Fibroblast of lung (primary cell): ENCODE measurements around the gene KRT4. TPM values are rescaled to one million over a fixed set of nuclear protein-coding genes. Genes with fewer than 3 reads are reported as not detected.

Experiments used
- DNase-seq, 2 donors: peaks; one replicate each; pipeline versions ENCODE4 v3.0.0 to v3.0.0-alpha.2; 2010; ENCODE audit warnings: low read depth in 2 of 2
- H2AFZ ChIP-seq: 2 replicates; pipeline ENCODE4 v1.5.1; 2012; ENCODE audit warnings: low read length, control low read depth, inconsistent platforms
- H3K27ac ChIP-seq: 2 replicates; pipeline ENCODE4 v1.5.1; 2011; ENCODE audit warnings: low read length, control low read depth; ENCODE audit not compliant: insufficient read depth
- H3K27me3 ChIP-seq: 2 replicates; pipeline ENCODE4 v1.5.1; 2011; ENCODE audit warnings: mild to moderate bottlenecking, low read length; ENCODE audit not compliant: control insufficient read depth, insufficient read depth
- H3K36me3 ChIP-seq: 2 replicates; pipeline ENCODE4 v1.5.1; 2011; ENCODE audit warnings: low read length; ENCODE audit not compliant: control insufficient read depth, insufficient read depth
- H3K4me1 ChIP-seq: 2 replicates; pipeline ENCODE4 v1.5.1; 2011; ENCODE audit warnings: low read length; ENCODE audit not compliant: control insufficient read depth, insufficient read depth; ENCODE audit errors: extremely low read depth
- H3K4me2 ChIP-seq: 2 replicates; pipeline ENCODE4 v1.5.1; 2011; ENCODE audit warnings: low read length, control low read depth; ENCODE audit not compliant: insufficient read depth; ENCODE audit errors: extremely low read depth
- H3K4me3 ChIP-seq, 4 experiments: fragments of 200-600 bp in 1 of 4; sonication (generic) in 1 of 4; replicated peaks in 1 of 4; 2 replicates each; pipeline ENCODE4 v1.5.1; 2011 to 2016; ENCODE audit warnings: low read length in 4 of 4, low read depth in 3 of 4, mild to moderate bottlenecking in 3 of 4, control low read depth in 2 of 4, inconsistent platforms in 1 of 4, mixed read lengths in 1 of 4; ENCODE audit not compliant: insufficient read depth in 1 of 4; ENCODE audit errors: control extremely low read depth in 1 of 4
- H3K79me2 ChIP-seq: 2 replicates; pipeline ENCODE4 v1.5.1; 2012; ENCODE audit warnings: mild to moderate bottlenecking, low read length, inconsistent platforms; ENCODE audit not compliant: control insufficient read depth, insufficient read depth
- H3K9ac ChIP-seq: 2 replicates; pipeline ENCODE4 v1.5.1; 2011; ENCODE audit warnings: mild to moderate bottlenecking, low read length, control low read depth; ENCODE audit not compliant: insufficient read depth
- H3K9me3 ChIP-seq: 2 replicates; pipeline ENCODE4 v1.5.1; 2012; ENCODE audit warnings: low read depth, low read length; ENCODE audit not compliant: control insufficient read depth, insufficient read depth
- H4K20me1 ChIP-seq: 2 replicates; pipeline ENCODE4 v1.5.1; 2011; ENCODE audit warnings: low read length; ENCODE audit not compliant: control insufficient read depth, insufficient read depth; ENCODE audit errors: extremely low read depth
- CTCF ChIP-seq, 2 donors: IDR thresholded peaks in 1 of 2; conservative IDR thresholded peaks in 1 of 2; 1 replicate in 1 of 2; 2 replicates in 1 of 2; pipeline ENCODE4 v1.5.1; 2011 to 2012; ENCODE audit warnings: low read length in 2 of 2, control low read depth in 1 of 2, inconsistent platforms in 1 of 2, low read depth in 1 of 2, mild to moderate bottlenecking in 1 of 2
- EZH2 ChIP-seq: IDR thresholded peaks from 2 replicates; pipeline ENCODE4 v1.5.1; 2012; ENCODE audit warnings: low read length, control low read depth, mild to moderate bottlenecking; ENCODE audit errors: missing control alignments
- polyA plus RNA-seq, 2 donors: library from polyadenylated mRNA; depleted of rRNA in 1 of 2; stranded (reverse) in 1 of 2; unstranded in 1 of 2; fragments of >200 nt; gene quantifications; 2 replicates each; pipeline ENCODE4 v1.2.1, GENCODE V29; 2011 to 2012; ENCODE audit warnings: missing spikeins in 1 of 2
- total RNA-seq: library from RNA; depleted of rRNA; stranded (reverse); fragments of >200 nt; gene quantifications from 2 replicates; pipeline ENCODE4 v1.2.1, GENCODE V29; 2014

KRT4 gene
- total and polyA plus RNA-seq, 2 donors (not counting 1 experiment from before 2014, with no cell fraction given), result under 0.01 to 0.23 TPM

- Histone ChIP-seq H3K79me2 (no peaks in the 10 kb centered on the region), H3K4me1 (no peaks in the 10 kb centered on the region), H3K4me2 (no peak overlapping the region), H4K20me1 (no peaks in the 10 kb centered on the region), H3K9me3 (no peaks in the 10 kb centered on the region), H3K36me3 (no peaks in the 10 kb centered on the region), H2AFZ (no peak overlapping the region), H3K4me3 (no peak overlapping the region), H3K27ac (no peak overlapping the region), H3K27me3 (peaks cover 4% of the 10 kb centered on the region), H3K9ac (no peak overlapping the region)
- TF ChIP-seq EZH2 (no peak), CTCF (conservative IDR thresholded peaks at IDR 0.05 in 1 of 2, IDR thresholded peaks at IDR 0.05 in 1 of 2; ENCODE audit: low read depth in 1 of 2, low read length in 2 of 2) (no peak)
- DNase-seq, result no peak
Observed at GRCh38 chr12:52805000-52805399, 8.9 kb downstream of the KRT4 start.

DNA sequence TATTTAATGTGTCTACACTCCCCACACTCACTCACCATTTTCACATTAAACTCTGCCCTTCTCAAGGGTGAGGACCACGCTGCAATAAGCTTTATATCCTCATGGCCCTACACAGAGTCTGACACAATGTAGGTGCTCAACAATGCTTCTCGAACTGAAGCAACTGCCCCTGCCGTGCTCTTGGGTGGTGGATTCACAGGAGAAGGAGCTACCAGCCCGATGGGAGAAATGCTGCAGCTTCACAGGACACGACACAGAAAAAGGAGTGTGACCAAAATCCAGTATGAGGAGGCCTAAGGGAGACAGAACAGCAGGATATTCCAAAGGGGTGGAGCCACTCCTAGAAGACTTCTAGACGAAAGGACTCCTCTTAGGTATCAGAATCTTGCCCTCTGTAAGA lies 11.5 kb downstream of the KRT4 start:
- Histone ChIP-seq H3K9ac (no peak overlapping the region), H3K27me3 (no peaks in the 10 kb centered on the region), H3K4me1 (no peaks in the 10 kb centered on the region), H3K27ac (no peak overlapping the region), H3K79me2 (no peaks in the 10 kb centered on the region), H3K9me3 (no peaks in the 10 kb centered on the region), H4K20me1 (no peaks in the 10 kb centered on the region), H2AFZ (no peak overlapping the region), H3K36me3 (no peaks in the 10 kb centered on the region), H3K4me2 (no peak overlapping the region), H3K4me3 (no peak overlapping the region)
- TF ChIP-seq EZH2 (no peak), CTCF (conservative IDR thresholded peaks at IDR 0.05 in 1 of 2, IDR thresholded peaks at IDR 0.05 in 1 of 2; ENCODE audit: low read depth in 1 of 2, low read length in 2 of 2) (no peak)
- DNase-seq, result no peak

GRCh38 chr12:52801773-52802172 lies 12.1 kb downstream of the KRT4 start:
- Histone ChIP-seq H3K27ac (no peak overlapping the region), H3K4me2 (no peak overlapping the region), H3K36me3 (no peaks in the 10 kb centered on the region), H2AFZ (no peak overlapping the region), H3K4me3 (no peak overlapping the region), H3K27me3 (no peaks in the 10 kb centered on the region), H3K9ac (no peak overlapping the region), H3K4me1 (no peaks in the 10 kb centered on the region), H3K79me2 (no peaks in the 10 kb centered on the region), H3K9me3 (no peaks in the 10 kb centered on the region), H4K20me1 (no peaks in the 10 kb centered on the region)
- no peak for DNase-seq
- TF ChIP-seq CTCF (conservative IDR thresholded peaks at IDR 0.05 in 1 of 2, IDR thresholded peaks at IDR 0.05 in 1 of 2; ENCODE audit: low read depth in 1 of 2, low read length in 2 of 2) (no peak), EZH2 (no peak)
